ENCODE measurements around the gene HOXB5. TPM values are rescaled to one million over a fixed set of nuclear protein-coding genes. Genes with fewer than 3 reads are reported as not detected.
A peak's percentile ranks its signal among the peaks of the same experiment; 100 is the strongest.

HOXB5 gene
- total and polyA plus RNA-seq, 2 of the 4 experiments (the other 2 are of a cell fraction): 0.54 to 18.0 TPM

DNA sequence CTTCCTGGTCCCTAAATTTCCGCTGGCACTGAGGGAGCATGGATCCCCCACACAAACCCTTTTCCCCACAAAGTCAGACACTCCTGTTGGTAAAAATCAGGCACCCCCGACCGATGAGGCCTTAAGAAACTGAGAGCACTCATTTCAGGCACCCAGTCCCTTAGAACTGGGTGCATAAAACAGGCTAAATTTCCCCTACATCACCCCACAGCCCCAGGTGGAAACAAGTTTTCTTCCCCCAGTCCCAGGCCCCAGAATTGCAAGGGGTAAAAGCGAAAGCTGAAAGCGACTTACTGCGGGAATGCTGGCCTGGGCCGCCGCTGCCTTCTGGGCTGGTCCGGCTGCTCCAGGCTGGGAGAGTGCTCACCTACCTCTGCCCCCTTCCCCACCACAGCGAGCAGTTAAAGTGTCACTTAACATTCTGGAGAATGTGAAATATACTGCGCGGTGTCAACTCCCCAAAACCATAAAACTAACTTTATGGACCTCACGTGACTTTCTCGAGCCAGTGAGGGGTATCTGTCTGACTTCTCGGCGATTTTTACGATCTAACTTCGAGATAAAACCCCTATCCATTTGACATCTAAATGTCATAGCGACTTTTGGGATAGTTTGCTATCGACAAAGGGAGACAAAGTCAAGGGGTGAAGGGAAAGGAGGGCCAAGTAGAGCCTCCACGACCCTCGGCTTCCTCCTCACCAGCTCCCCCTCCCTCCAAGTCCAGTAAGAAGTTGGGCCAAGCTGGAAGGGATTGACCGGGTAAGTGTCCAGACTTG lies 3.6 kb downstream of the HOXB5 start, which contains the start of gene HOXB3:
TSS of gene HOXB3 (minus strand) at position 411 of the 776 bp plus-strand sequence. CDS start 37,767 bp downstream, outside the sequence.
- no peaks in the 10 kb centered on the region for H3K79me1 ChIP-seq (ENCODE audit: low read depth in 1 of 2, low read length in 2 of 2)
- H2BK15ac ChIP-seq (ENCODE audit: low read depth, low read length): peak within 1 kb of the TSS; percentile 95
- H3K36me3 ChIP-seq (ENCODE audit: control insufficient read depth, insufficient read depth, low read length): peaks cover 10% of the 10 kb centered on the region; the same call in 1 of the 2 replicates
- peak within 1 kb of the TSS; percentile 92 for H4K5ac ChIP-seq (ENCODE audit: low read depth, low read length)
- peak within 1 kb of the TSS; percentile 98 for H3K4me2 ChIP-seq (ENCODE audit: low read depth, low read length)
- peak within 1 kb of the TSS; percentile 99 for H3K4ac ChIP-seq (ENCODE audit: low read depth, low read length)
- DNase-seq (peak; percentile 68), ATAC-seq (ENCODE audit: low read depth) (peak; percentile 0)
- POLR2A ChIA-PET (ENCODE audit: unreplicated experiment): interaction anchor here (0.5 to 1.0 kb wide), 7 partner anchors 10 to 50 kb away, joined by 3 to 9 read pairs (median 4); no protein-coding TSS in a partner anchor
- peak within 1 kb of the TSS; percentile 97 for H2BK120ac ChIP-seq (ENCODE audit: low read depth, low read length)
- peak within 1 kb of the TSS; percentile 98 for H2AK5ac ChIP-seq (ENCODE audit: low read depth, low read length)
- no peaks in the 10 kb centered on the region for H3K9me3 ChIP-seq (ENCODE audit: control insufficient read depth, insufficient read depth, low read length)
- peak within 1 kb of the TSS; percentile 99 for H2BK5ac ChIP-seq (ENCODE audit: low read depth, low read length, poor library complexity, severe bottlenecking)
- peak within 1 kb of the TSS; percentile 99 for H3K27ac ChIP-seq (ENCODE audit: insufficient read depth, low read length)
- H3K4me1 ChIP-seq (ENCODE audit: control insufficient read depth, insufficient read depth, low read length): peaks cover 4% of the 10 kb centered on the region
- WGBS, 2 experiments (ENCODE audit: extremely low coverage in 2 of 2, insufficient read length in 1 of 2): 0% methylated on average over 1 of the region's 23 CpGs; no CpG with 5 or more reads in 1 of the 2 experiments
- H3K23ac ChIP-seq (ENCODE audit: low read depth, low read length): peak within 1 kb of the TSS; percentile 100
- H4K8ac ChIP-seq (ENCODE audit: low read depth in 2 of 2, low read length in 2 of 2): peak within 1 kb of the TSS; percentile 96 to 99
- dilution Hi-C loops (cut with HindIII; ENCODE audit: low sequenced_read_pairs, unreplicated experiment) (no loop called here), intact Hi-C loops (cut with micrococcal nuclease) (no loop called here), in situ Hi-C loops (cut with MboI; ENCODE audit: low sequenced_read_pairs) (loop anchor here (10.0 kb wide), 1 partner anchor 565 kb away; no protein-coding TSS in a partner anchor)
- peak within 1 kb of the TSS; percentile 91 for H3K4me3 ChIP-seq (ENCODE audit: insufficient read depth, low read depth, low read length)
- H2BK20ac ChIP-seq (ENCODE audit: low read depth, low read length): peak within 1 kb of the TSS; percentile 91
- no peaks in the 10 kb centered on the region for H3K27me3 ChIP-seq (ENCODE audit: control insufficient read depth, insufficient read depth, low read length)
- H2AK9ac ChIP-seq (replicated peaks; ENCODE audit: low read depth, low read length, poor library complexity): peak within 1 kb of the TSS; percentile 94
- no TSS peak for BruUV-seq (replicated peaks)
- peak within 1 kb of the TSS; percentile 100 for H3K56ac ChIP-seq (ENCODE audit: extremely low read depth, insufficient read depth, low read length)
- peak within 1 kb of the TSS; percentile 96 for H3K18ac ChIP-seq (ENCODE audit: low read depth, low read length)
- H4K91ac ChIP-seq (ENCODE audit: insufficient read depth, low read depth, low read length): peak within 1 kb of the TSS; percentile 99
- H3K9ac ChIP-seq (ENCODE audit: low read depth, low read length): peak within 1 kb of the TSS; percentile 100
- H4K20me1 ChIP-seq (ENCODE audit: insufficient read depth, low read length): no peaks in the 10 kb centered on the region; the same call in 1 of the 2 replicates
- peak within 1 kb of the TSS; percentile 99 for H3K14ac ChIP-seq (replicated peaks; ENCODE audit: low read depth, low read length)
- no peaks in the 10 kb centered on the region for H3K9me1 ChIP-seq (ENCODE audit: insufficient read depth, low read length)
- H2AFZ ChIP-seq (replicated peaks; ENCODE audit: low read length, poor library complexity): peak within 1 kb of the TSS; percentile 64
- CTCF ChIA-PET: interaction anchor here (0.6 to 1.5 kb wide), 3 partner anchors 33 to 238 kb away, joined by 3 to 4 read pairs (median 4); no protein-coding TSS in a partner anchor
- TF ChIP-seq FOS (IDR thresholded peaks at IDR 0.05; ENCODE audit: low read depth, low read length) (no peak), RCOR1 (IDR thresholded peaks at IDR 0.05; ENCODE audit: insufficient replicate concordance, low read length) (no peak), MAFK (IDR thresholded peaks at IDR 0.05; ENCODE audit: low read depth, low read length) (no peak), MXI1 (IDR thresholded peaks at IDR 0.05; ENCODE audit: borderline replicate concordance, low read depth, low read length) (no peak), MAZ (IDR thresholded peaks at IDR 0.05; ENCODE audit: borderline replicate concordance, low read depth, low read length) (0 out of 2 replicates have a peak, but pooled peaks have one; percentile 7), RAD21 (IDR thresholded peaks at IDR 0.05; ENCODE audit: low read length) (no peak), NFE2L2 (IDR thresholded peaks at IDR 0.05; ENCODE audit: low read depth, low read length) (no peak), SMC3 (IDR thresholded peaks at IDR 0.05; ENCODE audit: low read depth, low read length) (no peak), RFX5 (IDR thresholded peaks at IDR 0.05; ENCODE audit: low read depth, low read length) (no peak), CEBPB (IDR thresholded peaks at IDR 0.05; ENCODE audit: low read depth, low read length) (no peak)
- TF ChIP-seq, protein P1, sequence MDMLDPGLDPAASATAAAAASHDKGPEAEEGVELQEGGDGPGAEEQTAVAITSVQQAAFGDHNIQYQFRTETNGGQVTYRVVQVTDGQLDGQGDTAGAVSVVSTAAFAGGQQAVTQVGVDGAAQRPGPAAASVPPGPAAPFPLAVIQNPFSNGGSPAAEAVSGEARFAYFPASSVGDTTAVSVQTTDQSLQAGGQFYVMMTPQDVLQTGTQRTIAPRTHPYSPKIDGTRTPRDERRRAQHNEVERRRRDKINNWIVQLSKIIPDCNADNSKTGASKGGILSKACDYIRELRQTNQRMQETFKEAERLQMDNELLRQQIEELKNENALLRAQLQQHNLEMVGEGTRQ (IDR thresholded peaks at IDR 0.05; ENCODE audit: low read depth, low read length): peak; percentile 89
- TF ChIP-seq, protein P2, sequence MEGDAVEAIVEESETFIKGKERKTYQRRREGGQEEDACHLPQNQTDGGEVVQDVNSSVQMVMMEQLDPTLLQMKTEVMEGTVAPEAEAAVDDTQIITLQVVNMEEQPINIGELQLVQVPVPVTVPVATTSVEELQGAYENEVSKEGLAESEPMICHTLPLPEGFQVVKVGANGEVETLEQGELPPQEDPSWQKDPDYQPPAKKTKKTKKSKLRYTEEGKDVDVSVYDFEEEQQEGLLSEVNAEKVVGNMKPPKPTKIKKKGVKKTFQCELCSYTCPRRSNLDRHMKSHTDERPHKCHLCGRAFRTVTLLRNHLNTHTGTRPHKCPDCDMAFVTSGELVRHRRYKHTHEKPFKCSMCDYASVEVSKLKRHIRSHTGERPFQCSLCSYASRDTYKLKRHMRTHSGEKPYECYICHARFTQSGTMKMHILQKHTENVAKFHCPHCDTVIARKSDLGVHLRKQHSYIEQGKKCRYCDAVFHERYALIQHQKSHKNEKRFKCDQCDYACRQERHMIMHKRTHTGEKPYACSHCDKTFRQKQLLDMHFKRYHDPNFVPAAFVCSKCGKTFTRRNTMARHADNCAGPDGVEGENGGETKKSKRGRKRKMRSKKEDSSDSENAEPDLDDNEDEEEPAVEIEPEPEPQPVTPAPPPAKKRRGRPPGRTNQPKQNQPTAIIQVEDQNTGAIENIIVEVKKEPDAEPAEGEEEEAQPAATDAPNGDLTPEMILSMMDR (conservative IDR thresholded peaks at IDR 0.05; ENCODE audit: low read depth, low read length): no peak
- TF ChIP-seq, protein P3, sequence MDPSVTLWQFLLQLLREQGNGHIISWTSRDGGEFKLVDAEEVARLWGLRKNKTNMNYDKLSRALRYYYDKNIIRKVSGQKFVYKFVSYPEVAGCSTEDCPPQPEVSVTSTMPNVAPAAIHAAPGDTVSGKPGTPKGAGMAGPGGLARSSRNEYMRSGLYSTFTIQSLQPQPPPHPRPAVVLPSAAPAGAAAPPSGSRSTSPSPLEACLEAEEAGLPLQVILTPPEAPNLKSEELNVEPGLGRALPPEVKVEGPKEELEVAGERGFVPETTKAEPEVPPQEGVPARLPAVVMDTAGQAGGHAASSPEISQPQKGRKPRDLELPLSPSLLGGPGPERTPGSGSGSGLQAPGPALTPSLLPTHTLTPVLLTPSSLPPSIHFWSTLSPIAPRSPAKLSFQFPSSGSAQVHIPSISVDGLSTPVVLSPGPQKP (IDR thresholded peaks at IDR 0.05; ENCODE audit: borderline replicate concordance, low read depth, low read length): no peak
